ENCODE results near the gene SV2B.

Gene SV2B

DNA sequence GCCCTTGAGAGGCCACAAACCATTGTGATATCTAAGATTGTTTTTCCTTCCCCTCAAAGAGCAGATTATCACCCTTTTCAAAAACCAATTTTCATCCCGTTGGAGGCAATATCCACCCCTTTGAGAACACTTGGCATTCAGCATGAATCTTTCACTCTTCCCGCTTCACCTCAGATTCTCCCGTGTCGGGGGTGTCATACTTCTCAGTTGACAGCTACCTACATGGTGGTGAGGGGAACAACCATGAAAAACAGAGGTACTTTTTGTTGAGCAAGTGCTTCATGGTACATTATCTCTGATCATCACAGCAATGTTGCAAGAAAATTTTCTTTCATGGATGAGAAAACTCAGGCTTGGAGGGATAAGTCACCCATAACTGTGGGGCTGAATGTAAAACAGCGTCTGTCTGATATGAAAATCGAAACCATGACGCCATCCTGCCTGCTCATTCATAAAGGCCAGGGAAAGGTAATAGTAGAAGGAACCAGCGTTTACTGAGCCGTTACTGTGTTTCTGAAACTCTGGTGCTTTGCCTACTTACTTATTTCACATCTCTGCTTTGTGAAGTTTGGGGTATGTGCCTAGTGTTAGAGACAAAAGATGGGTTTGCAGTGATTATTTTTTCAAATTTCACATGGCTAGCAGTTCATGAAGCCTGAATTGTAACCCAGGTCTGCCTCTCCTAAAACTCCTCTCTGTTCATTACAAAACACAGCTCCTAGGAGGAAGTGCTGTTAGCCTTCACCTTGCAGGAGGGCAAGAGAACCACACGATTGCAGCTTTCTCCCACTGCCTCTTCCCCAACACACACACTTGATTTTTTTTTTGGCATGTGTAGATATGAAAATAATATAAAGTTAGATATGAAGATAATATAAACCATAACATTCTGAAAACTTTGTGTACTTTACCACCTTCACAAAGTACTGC, 35.4 kb downstream of the SV2B start:
- in situ Hi-C loops (cut with MboI; ENCODE audit: low sequenced_read_pairs): no loop called here

DNA sequence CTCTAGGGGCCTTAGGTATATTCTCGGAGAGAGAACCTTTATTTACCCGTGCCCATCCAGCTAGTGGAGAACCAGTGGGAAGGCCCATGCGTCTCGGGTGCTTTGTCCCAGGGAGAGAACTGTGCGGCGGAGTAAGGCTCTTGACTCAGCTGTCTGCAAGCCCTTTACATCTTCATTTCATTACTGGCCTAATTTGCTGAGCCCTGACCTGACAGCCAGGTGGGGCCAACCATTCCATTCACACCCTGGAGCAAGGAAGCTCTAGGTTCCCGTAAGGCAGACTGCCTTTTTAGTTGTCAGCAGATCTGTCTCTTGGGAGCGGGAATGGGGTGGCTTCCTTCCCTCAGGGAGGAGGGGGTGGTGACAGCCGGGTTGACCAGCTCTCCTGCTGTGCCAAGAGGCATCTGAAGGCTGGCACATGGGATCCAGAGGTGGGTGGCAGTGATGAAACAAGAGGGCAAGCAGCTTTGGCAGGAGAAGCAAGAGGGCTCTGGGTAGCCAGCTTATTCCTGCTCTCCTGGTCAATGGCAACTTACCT, 36.4 kb downstream of the SV2B start:
- in situ Hi-C loops (cut with MboI; ENCODE audit: low sequenced_read_pairs): no loop called here

- in situ Hi-C loops (cut with MboI; ENCODE audit: low sequenced_read_pairs): no loop called here
Measured at GRCh38 chr15:91140601-91141000, 40.5 kb downstream of the SV2B start.

DNA sequence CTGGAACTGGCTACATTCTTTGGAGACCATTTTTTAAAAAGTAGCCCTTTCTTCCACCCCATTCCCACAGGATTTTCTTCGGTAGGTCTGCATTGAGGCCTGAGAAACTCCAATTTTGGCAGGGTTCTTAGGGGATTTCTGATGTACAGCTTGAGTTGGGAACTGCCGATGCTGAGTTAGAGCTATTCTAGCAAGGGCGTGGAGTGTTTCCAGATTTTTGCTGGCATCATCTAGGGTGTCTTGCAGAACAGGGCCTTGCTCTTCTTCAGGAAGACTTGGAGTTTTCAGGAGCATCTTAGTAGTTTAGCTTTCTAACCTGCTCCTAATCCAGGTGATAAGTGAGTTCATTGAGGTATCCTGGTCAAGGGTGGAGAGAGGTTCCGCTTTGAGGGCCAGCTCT, 41.0 kb downstream of the SV2B start:
- in situ Hi-C loops (cut with MboI; ENCODE audit: low sequenced_read_pairs): no loop called here

DNA sequence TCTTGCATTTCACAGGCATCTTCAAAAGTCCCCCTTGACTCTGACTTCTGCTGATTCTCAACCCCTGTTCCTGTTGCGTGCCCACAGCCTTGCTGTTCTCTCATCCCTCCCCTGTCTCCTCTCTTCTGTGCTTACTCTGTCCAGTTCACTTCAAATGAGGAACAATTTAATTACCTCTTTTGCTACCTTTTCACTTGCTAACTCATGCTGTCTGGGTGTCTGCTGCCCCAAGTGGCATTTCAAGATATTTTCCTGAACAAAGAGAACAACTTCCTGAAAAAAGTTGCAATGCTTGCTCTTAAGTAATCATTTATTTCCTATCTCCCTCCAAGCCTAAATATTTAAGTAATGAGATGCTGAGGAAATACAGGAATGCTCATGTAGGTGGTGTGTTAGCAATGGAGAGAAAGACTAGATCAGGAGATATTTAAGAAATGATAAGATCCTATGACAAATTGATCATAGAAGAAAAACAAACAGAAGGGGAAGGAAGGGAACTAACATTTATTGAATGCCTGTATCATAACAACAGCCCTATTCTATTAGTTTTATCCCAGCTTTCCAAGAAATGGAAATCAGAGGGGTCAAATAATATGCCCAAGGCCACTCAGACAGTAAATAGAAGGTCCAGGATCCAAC, 42.2 kb downstream of the SV2B start:
- in situ Hi-C loops (cut with MboI; ENCODE audit: low sequenced_read_pairs): no loop called here

- in situ Hi-C loops (cut with MboI; ENCODE audit: low sequenced_read_pairs): no loop called here
Measured at GRCh38 chr15:91142946-91143345, 42.9 kb downstream of the SV2B start.

DNA sequence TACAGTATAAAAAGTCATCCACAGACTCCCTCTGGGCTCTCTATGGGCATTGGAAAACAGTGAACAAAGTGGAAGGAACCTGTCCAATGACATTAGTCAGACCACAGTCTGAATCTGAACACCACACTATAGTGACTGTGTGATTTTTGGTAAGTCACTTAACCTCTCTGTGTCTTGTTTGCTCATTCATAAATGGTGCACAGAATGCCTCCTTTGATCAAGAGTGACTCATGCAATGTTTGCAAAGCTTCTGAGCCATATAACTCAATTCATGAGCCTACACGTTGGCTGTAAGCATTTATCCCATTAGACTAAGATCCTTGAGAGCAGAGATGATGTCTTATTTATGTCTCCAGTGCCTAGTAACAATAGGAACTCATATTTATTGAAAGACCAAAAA, 46.7 kb downstream of the SV2B start:
- in situ Hi-C loops (cut with MboI; ENCODE audit: low sequenced_read_pairs): no loop called here

DNA sequence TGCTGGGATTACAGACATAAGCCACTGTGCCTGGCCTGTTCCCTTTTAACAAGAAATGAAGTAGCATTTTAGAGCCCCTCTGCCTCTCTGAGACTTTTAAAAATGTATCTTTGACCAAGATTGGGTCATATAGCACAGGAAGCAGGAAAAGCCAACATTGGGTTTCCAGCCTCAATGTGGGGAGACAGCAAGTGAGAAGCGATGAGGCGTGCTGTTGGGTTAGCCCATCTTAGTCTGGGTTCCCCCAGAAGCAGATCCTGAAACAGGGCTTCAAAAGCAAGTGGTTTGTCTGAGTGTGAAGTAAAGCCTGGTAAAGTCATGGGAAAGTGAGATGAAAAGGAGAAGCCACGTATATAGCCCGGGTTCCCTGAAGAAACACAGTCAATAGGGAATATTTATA, 48.2 kb downstream of the SV2B start:
- in situ Hi-C loops (cut with MboI; ENCODE audit: low sequenced_read_pairs): no loop called here

- in situ Hi-C loops (cut with MboI; ENCODE audit: low sequenced_read_pairs): no loop called here
Measured at GRCh38 chr15:91150502-91151160, 50.6 kb downstream of the SV2B start.

DNA sequence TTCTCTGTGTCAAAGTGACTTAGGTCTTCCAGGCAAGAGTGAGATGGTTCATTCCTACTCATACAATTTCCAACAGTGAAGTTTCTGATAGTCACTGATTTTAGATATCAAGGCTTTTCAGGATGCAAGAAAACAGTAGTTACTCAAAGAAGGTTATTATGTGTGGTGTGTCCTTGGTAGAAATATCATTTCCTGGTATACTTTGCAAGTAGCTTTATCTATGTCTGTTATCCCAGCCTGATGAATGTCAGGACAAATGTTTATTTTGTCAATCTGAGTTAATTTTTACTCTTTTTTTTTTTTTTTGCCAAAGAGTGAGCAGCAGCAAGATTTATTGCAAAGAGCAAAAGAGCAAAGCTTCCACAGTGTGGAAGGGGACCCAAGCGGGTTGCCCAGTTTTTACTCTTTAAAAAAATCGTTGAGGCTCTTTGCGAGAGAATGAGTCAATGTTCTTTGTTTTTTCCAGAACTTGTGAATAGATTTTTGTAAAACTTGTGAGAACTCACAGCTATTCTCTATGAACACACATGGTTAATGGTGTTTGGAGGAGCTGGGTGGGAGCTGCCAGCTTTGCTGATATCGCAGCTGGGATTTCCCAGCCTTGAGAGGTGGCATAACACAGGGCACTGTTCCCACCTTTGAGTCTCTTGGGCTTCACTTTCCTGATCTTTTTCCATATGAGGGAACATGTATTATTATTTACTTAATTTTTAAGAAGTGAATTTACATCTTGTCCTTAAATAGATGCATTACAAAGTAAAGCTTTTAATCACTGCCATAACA, 51.9 kb downstream of the SV2B start:
- in situ Hi-C loops (cut with MboI; ENCODE audit: low sequenced_read_pairs): no loop called here

GRCh38 chr15:91152896-91153581, 53.0 kb downstream of the SV2B start:
- in situ Hi-C loops (cut with MboI; ENCODE audit: low sequenced_read_pairs): no loop called here

DNA sequence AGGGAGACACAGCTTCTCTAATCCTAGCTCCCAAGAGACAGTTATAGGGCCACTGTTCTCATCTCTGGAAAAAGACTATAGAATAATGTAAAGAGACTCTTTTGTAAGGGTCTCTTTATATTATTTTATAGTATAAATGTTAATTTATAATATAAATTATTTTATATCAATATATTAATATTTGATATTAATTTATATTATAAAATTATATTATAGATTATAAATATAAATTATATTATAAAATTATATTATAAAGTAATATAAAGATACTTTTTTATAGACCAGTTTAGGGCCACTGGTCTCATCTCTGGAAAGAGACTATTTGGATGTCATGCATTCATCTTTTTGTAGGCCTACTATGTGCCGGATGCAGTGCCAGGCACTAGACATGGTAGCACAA, 53.9 kb downstream of the SV2B start:
- in situ Hi-C loops (cut with MboI; ENCODE audit: low sequenced_read_pairs): no loop called here

DNA sequence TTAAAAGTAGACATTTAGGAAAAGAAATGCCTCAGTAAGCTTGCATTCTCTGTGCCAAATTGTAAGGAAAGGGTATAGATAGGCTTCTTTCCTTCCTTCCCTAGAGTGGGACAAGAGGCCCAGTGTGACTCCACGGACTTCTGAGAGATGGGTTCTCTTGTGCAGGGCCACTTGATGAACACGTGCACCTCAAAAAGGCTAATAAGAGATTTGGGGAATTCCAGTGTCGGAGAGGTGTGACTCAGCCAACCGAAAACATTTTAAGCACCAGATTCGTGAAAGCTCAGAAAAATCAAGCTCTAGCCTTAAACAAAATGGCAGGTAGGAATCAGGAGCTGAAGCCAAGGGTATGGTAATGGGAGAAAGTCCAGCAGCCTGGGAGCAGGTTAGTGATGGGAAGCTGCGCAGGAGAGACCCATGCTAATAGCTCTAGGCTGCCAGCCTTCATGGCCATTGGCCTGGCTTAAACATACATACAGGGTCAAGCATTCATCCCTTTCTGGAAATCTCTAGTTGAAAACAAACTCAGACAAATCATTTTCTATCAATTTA, 56.2 kb downstream of the SV2B start:
- in situ Hi-C loops (cut with MboI; ENCODE audit: low sequenced_read_pairs): no loop called here

GRCh38 chr15:91158415-91159394, 58.6 kb downstream of the SV2B start:
- in situ Hi-C loops (cut with MboI; ENCODE audit: low sequenced_read_pairs): no loop called here

- in situ Hi-C loops (cut with MboI; ENCODE audit: low sequenced_read_pairs): no loop called here
Measured at GRCh38 chr15:91165850-91166249, 65.8 kb downstream of the SV2B start.

DNA sequence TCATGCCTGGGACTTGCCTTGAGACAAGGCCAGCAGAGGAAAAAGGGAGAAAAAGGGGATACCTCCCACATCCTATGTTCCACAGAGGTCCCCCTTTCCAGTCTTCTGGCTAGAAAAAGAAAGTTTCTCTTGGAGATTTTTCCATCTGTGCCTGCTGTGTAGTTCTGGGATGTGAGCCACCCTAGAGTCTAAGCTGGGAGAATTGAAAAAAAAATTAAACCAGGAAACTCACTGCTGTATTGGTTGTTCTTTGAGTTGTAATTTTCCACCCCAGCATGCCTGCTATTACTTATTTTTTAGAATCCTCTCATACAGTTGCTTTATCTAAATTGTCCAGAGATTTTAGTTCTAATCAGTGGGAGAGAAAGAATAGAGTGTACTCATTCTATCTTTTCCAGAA, 68.4 kb downstream of the SV2B start:
- in situ Hi-C loops (cut with MboI; ENCODE audit: low sequenced_read_pairs): no loop called here

GRCh38 chr15:91171334-91171733, 71.3 kb downstream of the SV2B start:
- in situ Hi-C loops (cut with MboI; ENCODE audit: low sequenced_read_pairs): no loop called here

- in situ Hi-C loops (cut with MboI; ENCODE audit: low sequenced_read_pairs): no loop called here
Measured at GRCh38 chr15:91182101-91182500, 82.0 kb downstream of the SV2B start.

- in situ Hi-C loops (cut with MboI; ENCODE audit: low sequenced_read_pairs): no loop called here
Measured at GRCh38 chr15:91183596-91183995, 83.5 kb downstream of the SV2B start.
